SIG-M5 treated with dmso at 0.1 percent for 504 hours (cell line): Measurements from ENCODE around the gene CORT.
"Not testable (repeated sequence)": the region's sequence is repeated elsewhere in the genome, so short reads cannot be mapped to it uniquely, and the experiment has no call there.

Source experiments
- DNase-seq: peaks from one replicate; lab custom pipeline; 2025; ENCODE audit not compliant: unreplicated experiment; lab: John Stamatoyannopoulos, UW

Gene CORT

GRCh38 chr1:10437052-10437451, 12.8 kb upstream of the CORT start:
- no peak for DNase-seq

DNA sequence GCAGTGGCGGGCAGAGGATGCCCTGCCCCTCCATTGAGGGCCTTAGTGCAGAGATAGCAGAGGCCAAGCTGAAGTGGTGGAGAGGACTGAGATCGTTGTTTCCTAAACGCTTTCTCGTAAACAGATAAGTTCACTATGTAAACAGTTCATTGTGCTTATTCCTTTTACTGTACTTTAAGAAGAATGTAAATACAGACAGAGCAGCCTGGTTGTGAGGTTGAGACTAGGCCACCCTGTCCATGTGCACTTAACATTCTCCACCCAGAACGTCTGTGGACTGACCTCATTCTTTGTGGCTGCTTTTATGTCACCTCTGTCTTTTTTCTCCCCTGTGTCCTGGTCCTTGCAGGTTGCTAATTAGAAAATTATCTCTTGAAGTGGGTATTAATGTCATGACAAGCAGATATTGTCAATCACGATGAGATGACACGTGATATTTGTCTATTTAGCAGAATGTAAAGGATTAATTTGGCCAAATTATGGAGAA, 11.1 kb upstream of the CORT start:
- no peak for DNase-seq

- DNase-seq: no peak
Measured at GRCh38 chr1:10440305-10440704, 9.5 kb upstream of the CORT start.

DNA sequence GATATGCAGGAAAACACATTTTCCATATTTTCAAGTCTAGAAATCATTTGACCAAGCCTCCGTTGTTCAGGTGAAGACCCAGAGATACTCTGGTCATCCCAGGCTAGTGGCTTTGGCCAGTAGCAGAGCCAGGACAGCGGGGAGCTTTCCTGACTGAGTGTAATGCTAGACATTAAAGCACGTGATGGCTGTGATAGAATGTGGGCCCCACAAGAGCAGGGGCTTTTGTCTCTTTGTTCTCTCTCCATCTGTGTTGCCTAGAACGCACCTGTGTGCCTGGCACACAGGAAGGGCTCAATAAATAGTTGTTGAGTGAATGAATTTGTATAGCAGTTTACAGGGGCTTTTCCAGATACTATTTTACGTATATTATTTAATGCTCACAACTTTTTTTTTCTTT, 9.0 kb upstream of the CORT start:
- DNase-seq: no peak

DNA sequence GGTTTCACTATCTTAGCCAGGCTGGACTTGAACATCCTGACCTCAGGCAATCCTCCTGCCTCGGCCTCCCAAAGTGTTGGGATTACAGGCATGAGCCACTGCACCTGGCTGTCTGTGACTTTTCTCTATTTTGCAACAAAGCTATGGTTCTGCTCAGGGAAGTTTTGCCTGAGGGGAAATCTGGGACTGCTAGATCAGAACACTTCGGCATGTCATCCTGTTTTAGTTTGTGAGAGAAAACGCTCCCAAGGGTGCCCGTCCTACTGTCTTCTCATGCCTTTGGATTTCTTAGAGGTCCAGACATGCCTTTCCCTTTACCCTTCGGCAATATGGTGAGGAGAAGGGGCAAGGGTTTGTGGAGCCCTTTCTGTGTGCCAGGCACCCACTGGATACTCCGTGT, 5.6 kb upstream of the CORT start:
- DNase-seq: no peak

- no peak for DNase-seq
Measured at GRCh38 chr1:10444795-10445397, 4.9 kb upstream of the CORT start.

- no peak for DNase-seq
Measured at GRCh38 chr1:10446790-10447422, 2.9 kb upstream of the CORT start.

DNA sequence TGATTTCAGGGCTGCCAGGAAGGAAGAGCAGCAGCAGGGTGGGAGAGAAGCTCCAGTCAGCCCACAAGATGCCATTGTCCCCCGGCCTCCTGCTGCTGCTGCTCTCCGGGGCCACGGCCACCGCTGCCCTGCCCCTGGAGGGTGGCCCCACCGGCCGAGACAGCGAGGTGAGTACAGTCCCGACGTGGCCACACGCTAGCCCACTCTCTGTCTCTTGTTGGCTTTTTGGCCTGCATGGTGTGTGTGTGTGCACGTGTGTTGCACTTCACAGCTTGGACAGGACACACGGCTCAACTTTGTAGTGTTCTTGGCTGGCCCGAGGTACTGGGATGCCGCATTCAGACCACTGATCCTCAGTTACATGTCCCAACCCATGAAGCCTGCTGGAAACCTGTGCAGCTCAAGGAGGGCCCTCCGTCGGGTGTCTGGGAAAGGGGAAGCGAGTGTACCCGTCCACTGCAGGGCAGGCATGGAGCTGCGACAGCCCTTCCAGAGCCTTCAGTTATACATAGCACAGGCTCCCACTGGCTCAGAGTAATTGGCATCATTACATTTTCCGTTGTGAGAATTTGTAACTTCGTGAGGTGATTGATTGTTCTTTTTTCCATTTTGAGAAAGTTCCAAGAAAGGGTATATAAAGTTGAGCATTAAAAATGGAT, 454 bp downstream of the CORT start:
- no peak for DNase-seq

DNA sequence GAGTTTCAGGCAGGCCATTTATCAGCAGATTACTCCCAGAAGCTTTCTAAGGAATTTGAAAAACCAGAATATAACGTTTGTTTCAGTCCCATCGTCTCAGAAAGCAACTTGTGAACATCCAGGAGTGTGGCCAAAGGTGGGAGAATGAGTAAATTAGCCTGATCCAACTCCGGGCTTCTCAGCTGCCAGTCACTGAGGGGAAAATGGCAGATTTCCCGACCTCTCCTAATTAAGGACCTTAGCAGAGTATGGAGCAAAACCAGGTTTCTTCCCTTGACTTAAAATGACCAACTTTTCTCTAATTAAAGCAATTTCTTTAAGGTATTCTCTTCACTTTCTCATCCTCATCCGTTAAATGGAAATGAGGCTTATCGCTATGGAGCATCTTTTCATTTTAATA, 1.0 kb downstream of the CORT start:
- no peak for DNase-seq

GRCh38 chr1:10451287-10451686, 1.5 kb downstream of the CORT start:
- DNase-seq: no peak

DNA sequence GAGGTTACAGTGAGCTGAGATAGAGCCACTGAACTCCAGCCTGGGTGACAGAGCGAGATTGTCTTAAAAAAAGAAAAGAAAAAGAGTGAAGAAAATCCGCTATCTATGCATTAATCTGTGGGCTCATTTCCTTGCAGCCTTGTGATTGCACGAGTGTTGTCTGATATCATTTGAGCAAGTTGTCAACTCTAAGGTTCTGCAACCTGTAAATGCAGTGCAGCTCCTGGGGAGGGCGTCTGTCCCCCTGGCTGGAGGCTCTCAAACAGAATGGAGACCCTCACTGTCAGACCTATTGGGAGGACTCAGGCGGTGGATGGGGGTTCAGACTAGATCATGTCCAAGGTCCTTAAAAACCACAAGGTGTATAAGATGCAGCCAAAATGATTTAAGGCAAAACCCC, 6.2 kb downstream of the CORT start:
- DNase-seq: no peak

DNA sequence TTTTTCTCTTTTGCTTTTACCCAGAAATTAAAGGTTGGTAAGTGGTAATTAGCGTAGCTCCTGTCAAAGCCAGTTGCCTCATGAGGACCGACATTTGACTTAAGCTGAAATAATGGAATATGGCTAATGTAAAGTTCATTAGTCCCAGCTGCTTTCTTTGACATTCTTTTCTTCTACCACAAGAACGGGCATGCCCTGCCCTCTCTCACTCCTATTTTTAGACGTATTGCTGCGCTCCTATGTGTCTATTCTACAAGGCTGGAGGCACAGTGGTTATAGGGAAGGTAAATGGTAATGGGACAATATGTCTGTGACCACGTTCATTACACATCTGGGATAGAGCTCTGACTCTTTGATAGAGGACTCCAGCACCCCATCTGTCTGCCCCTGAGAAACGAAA, 6.8 kb downstream of the CORT start:
- DNase-seq: no peak

GRCh38 chr1:10457462-10457861, 7.6 kb downstream of the CORT start:
- DNase-seq: not testable (repeated sequence)

GRCh38 chr1:10457875-10458274, 8.0 kb downstream of the CORT start:
- DNase-seq: no peak

DNA sequence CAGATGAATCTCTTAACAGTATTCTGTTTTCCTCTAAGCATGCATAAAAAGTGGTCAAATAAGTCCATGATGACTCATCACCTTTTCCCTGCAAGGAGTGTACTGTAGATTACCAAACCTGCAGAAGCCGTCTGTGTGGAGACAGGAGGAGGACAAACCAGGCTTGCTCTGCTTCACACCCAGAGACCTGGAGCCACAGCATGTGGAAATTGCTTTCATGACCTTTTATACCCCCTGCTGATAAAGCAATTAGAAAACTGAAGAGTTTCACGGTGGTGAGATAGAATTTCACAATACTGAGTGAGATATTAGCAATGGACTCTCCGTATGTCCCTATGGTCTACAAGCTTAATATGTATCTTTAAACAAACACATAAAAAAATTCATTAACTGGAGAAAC, 9.4 kb downstream of the CORT start:
- peak; percentile 19 for DNase-seq

DNA sequence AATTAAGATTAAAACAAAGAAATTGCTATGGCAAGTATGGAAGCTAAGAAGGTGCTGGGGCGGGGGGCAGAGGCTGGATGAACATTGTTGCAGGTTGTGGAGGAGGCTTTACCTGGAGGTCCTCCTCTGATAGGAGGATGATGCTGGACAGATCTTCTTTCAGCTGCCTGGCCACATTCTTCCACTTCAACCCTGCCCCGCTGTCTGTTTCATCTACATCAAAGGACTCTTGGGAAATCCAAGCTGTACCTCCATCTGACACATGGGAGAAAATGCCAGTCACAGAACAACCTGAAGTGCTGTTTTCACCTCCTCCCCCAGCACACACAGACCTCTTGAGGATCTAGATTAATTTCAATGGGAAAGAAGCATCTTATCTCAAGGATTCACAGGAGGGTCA, 17.2 kb downstream of the CORT start:
- no peak for DNase-seq

GRCh38 chr1:10470043-10470442, 20.2 kb downstream of the CORT start:
- no peak for DNase-seq

DNA sequence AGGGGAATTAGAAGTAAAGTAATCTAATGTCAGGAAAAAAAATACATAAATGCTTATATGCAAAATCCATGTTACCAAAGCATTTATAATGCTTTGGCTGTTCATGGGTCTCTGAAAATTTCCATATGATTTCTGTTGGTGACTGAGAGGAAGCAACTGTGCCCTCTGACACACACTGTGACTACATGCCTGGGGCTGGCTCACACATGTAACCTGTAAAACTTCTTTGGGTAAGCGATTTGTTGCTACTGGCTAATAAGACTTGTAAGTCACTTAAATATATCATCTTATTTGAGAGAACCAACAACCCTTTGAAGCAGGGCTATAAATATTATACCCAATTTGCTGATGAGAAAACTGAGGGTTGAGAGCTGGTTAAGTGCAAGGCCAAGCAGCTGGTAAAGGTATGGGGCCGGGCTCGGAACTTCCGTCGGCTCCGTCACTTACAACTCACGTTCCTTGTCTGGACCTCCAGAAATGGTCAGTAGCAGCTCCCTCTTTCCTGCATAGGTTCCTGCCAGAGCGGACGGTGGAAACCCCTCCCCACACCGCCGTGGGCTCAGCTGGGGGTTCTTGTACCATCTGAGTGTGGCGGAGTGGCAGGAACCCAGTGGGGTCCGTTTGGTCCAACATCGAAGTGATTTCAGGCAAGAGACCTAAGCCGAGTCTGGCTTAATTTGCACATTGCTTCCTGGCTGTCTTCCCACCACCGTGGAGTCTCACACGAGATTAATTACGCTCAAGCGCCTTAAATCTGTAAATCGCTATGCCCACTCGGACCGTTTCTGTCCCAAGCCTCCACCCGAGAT, 21.8 kb downstream of the CORT start:
- DNase-seq: no peak

- DNase-seq: peak; percentile 98
Measured at GRCh38 chr1:10472220-10473144, 22.7 kb downstream of the CORT start, which contains the start of gene DFFA. Gene DFFA, minus strand, starts transcription at chr1:10472529. Its CDS starts 71 bp downstream, at chr1:10472458.

DNA sequence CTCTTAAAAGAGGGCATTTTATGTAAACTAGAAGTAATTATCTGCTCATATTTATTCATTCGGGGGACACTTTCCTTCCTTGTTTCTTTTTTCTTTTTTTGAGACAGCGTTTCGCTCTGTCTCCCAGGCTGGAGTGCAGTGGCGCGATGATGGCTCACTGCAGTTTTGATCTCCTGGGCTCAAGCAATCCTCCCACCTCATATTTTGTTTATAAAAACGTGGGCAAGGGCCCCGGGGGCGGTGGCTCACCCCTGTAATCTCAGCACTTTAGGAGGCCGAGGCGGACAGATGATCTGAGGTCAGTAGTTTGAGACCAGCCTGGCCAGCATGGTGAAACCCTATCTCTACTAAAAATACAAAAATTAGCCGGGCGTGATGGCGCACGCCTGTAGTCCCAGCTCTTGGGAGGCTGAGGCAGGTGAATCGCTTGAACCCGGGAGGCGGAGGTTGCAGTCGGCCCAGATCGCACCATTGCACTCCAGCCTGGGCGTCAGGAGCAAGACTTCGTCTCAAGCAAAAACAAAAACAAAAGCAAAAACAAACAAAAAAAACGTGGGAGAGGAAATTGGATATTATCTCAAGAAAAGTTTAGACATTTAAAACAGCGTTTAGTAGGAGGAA, 23.4 kb downstream of the CORT start:
- no peak for DNase-seq
